Peyer's patch (tissue), 4 donors: ENCODE data around the gene POLK.

ENCODE experiments used
- POLR2A ChIP-seq, 2 donors: fragments of 450-650 bp; IDR thresholded peaks; one replicate each; pipeline ENCODE4 v1.5.1; 2017; ENCODE audit warnings: antibody characterized with exemption in 2 of 2, mild to moderate bottlenecking in 2 of 2, moderate library complexity in 2 of 2
- TF ChIP-seq, protein P1 (sequence below), 6 experiments: fragments of 450-650 bp in 4 of 6; fragments of 200-600 bp in 2 of 6; sonication (generic) in 1 of 6; IDR thresholded peaks; one replicate each; pipeline ENCODE4 v1.5.1; 2017 to 2019; ENCODE audit warnings: antibody characterized with exemption in 6 of 6, mild to moderate bottlenecking in 3 of 6, moderate library complexity in 1 of 6

GRCh38 chr5:75547812-75548211 is 36.1 kb downstream of the POLK start:
- TF ChIP-seq, protein P1, sequence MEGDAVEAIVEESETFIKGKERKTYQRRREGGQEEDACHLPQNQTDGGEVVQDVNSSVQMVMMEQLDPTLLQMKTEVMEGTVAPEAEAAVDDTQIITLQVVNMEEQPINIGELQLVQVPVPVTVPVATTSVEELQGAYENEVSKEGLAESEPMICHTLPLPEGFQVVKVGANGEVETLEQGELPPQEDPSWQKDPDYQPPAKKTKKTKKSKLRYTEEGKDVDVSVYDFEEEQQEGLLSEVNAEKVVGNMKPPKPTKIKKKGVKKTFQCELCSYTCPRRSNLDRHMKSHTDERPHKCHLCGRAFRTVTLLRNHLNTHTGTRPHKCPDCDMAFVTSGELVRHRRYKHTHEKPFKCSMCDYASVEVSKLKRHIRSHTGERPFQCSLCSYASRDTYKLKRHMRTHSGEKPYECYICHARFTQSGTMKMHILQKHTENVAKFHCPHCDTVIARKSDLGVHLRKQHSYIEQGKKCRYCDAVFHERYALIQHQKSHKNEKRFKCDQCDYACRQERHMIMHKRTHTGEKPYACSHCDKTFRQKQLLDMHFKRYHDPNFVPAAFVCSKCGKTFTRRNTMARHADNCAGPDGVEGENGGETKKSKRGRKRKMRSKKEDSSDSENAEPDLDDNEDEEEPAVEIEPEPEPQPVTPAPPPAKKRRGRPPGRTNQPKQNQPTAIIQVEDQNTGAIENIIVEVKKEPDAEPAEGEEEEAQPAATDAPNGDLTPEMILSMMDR (IDR thresholded peaks at IDR 0.05) = no peak
- TF ChIP-seq POLR2A (IDR thresholded peaks at IDR 0.05) = no peak
